SK-N-MC (cell line): ENCODE results near the gene TACC3.

Source experiments
- DNase-seq: peaks from one replicate; pipeline ENCODE4 v3.0.0-alpha.2; 2011; ENCODE audit warnings: low read depth, low spot score
- H3K27ac ChIP-seq: fragments of 200-600 bp; sonication (generic); 2 replicates; pipeline ENCODE4 v1.5.1; 2016; ENCODE audit warnings: mixed run types
- H3K36me3 ChIP-seq: fragments of 200-600 bp; sonication (generic); 2 replicates; pipeline ENCODE4 v1.6.1; 2017; ENCODE audit warnings: antibody characterized with exemption, low read length, mixed read lengths; ENCODE audit not compliant: insufficient read depth
- H3K4me3 ChIP-seq: fragments of 200-600 bp; sonication (generic); 2 replicates; pipeline ENCODE4 v1.5.1; 2016
- H3K9ac ChIP-seq: fragments of 200-600 bp; sonication (generic); 2 replicates; pipeline ENCODE4 v1.8.0; 2017; ENCODE audit warnings: mixed run types, mixed read lengths; ENCODE audit not compliant: insufficient read length
- H3K9me3 ChIP-seq: fragments of 200-600 bp; sonication (generic); 2 replicates; pipeline ENCODE4 v1.6.1; 2017; ENCODE audit warnings: low read depth, mild to moderate bottlenecking, antibody characterized with exemption, low read length, moderate library complexity, mixed read lengths
- EZH2 ChIP-seq: fragments of 200-600 bp; sonication (generic); IDR thresholded peaks from one replicate; pipeline ENCODE4 v1.6.1; 2017; ENCODE audit warnings: antibody characterized with exemption
- FOXP2 ChIP-seq: optimal IDR thresholded peaks from 2 replicates; pipeline ENCODE3; 2011; ENCODE audit warnings: mild to moderate bottlenecking, moderate library complexity; ENCODE audit not compliant: insufficient read depth; ENCODE audit errors: extremely low read length, control extremely low read depth
- POLR2AphosphoS5 ChIP-seq: IDR thresholded peaks from 2 replicates; pipeline ENCODE4 v1.6.1; 2012; ENCODE audit warnings: mild to moderate bottlenecking, low read depth, low read length, borderline replicate concordance

TACC3 gene

DNA sequence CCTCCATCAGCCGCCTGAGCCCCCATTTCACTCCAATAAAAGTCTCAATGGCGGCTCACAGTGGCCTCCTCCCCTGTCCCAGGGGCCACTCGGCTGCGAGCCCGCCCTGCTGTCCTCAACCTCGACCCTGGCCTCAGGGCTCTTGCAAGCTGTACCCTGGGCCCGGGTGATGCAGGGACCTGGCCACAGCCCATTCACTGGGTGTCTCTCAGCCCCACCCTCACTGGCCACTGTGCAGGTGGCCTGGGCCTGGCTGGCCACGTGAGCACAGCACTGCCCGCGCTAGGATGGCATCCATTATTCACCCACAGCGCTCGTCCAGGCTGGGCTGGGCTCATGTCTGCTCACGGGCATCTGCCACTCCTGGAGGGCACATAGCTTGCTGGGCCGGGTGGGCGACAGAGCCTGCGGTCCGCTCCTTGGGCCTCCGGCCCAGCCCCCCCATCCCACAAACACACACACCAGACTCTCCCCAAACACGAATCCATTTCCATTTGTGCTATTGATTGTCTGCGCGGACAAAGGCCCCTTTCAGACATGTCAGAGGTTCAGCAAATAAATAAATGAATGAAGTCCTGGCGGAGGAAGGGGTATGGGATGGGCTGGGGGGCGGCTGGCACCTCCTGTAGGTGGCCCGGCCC is 55.3 kb downstream of the TACC3 start:
- Histone ChIP-seq H3K27ac (no peak overlapping the region), H3K9me3 (no peaks in the 10 kb centered on the region), H3K9ac (no peak overlapping the region), H3K4me3 (no peak overlapping the region), H3K36me3 (no peaks in the 10 kb centered on the region)
- no peak for DNase-seq
- TF ChIP-seq FOXP2 (no peak), POLR2AphosphoS5 (no peak), EZH2 (no peak)

DNA sequence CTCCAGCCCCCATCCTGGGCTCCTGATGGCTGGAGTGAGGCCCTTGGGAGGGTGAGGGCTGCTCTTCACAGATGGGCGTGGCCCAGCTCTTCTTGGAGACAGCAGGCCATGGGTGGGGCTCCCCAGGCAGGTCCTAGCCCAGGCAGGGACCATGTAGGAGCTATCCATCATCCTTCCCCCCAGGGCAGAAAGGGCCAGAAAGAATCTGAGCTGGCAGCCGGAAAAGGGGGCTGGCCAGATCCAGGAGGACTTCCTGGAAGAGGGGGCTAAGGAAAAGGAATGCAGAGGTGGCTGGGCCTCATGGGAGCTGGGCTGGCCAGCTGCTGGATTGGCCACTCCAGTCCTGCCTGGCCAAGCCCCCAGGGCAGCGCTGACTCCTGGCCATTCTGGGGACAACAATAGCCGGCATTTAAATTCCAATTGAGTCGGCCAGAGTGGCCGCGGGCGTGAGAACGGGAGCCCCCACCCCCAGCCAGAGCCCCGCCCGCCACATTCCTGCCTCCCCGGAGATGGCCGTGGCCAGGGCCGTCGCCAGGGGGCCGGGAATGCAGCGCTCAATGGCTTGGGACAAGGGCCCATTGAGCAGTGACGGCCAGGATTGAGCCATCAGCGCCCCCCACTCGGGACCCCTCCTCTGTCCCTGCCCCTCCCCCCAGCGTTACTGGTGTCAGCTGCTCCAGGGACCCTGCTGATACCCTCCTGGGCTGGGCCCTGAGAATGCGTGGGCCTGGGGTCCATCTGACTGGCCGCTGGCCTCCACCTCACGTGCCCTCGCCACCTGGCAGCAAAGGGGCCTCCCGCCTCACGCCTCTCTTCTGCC is 56.7 kb downstream of the TACC3 start:
- TF ChIP-seq POLR2AphosphoS5 (no peak), EZH2 (no peak), FOXP2 (no peak)
- H3K9ac ChIP-seq, result no peak overlapping the region
- no peak overlapping the region for H3K4me3 ChIP-seq
- no peak overlapping the region for H3K27ac ChIP-seq
- no peak for DNase-seq
- no peaks in the 10 kb centered on the region for H3K9me3 ChIP-seq
- no peaks in the 10 kb centered on the region for H3K36me3 ChIP-seq

DNA sequence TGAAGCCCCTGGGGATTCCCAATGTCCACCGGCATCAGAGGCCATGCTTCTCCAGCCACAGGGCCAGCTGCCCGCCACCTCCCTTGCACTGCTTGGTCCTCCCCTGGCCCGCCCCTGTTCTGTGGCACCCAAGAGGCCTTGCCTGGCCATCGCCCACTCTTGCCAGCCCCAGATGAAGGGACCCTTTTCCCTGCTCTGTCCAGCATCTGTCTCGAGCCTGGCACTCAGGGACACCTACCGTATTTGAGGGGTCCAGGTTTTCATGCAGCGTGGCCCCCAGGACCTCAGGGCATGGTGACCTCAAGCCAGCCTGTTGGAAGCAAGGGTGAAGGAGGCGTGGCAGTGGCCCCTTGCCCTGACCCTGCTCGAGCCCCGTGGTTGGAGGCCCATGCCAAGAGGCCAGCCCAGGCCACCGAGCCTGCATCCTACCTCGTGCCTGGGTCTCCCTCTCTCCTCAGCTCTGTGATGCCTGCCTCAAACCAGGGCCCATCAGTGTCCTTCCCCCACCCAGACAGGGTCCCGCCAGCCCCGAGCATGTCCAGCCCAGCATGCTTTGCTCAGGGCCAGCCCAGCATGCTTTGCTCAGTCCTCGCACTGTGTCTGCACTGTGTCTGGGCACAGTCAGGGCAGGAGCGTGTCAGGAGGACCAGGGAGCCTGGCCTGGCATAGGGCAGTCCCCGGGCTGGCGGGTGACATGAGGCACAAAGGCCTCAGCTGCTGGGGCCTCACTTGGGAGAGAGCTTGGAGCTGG is 57.5 kb downstream of the TACC3 start:
- Histone ChIP-seq H3K9ac (no peak overlapping the region), H3K27ac (no peak overlapping the region), H3K4me3 (no peak overlapping the region), H3K36me3 (no peaks in the 10 kb centered on the region), H3K9me3 (no peaks in the 10 kb centered on the region)
- TF ChIP-seq POLR2AphosphoS5, result no peak
- no peak for TF ChIP-seq FOXP2
- no peak for TF ChIP-seq EZH2
- DNase-seq, result no peak

DNA sequence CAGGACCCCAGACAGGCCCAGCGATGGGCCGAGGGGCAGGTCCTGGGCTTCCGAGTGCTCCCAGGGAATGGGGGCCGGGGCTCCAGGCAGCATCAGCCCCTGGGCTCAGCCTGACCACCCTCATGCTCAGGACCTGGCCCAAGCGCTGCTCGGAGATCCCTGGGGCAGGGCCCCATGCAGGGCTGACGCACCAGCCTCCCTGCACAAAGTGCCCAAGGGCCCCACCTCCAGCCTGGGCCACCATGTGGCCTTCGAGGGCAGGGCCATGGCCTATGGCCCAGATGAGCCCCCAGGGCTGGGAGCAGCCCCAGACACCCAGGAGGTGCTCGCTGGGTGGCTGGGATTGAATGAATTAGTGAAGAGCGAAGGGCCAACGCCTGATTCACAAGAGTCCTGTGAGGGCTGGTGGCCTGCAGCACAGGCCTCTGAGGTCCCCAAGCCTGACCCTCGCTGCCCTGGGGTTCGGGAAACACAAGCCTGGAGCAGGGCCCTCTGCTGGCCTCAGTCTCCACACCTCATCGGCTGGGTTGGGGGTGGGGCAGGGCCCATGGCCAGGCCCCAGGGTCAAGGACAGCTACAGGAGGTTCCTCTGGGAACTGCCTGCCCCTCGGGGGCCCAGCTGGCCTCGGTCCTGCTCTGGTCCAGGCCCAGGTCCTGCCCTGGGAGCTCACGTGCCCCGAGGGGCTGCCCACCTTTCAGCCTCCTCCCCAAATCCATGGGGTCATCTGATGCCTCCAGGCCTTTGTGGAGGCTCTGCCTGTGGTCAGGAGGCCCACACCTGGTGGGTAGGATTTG is 58.5 kb downstream of the TACC3 start:
- Histone ChIP-seq H3K9me3 (no peaks in the 10 kb centered on the region), H3K4me3 (no peak overlapping the region), H3K9ac (no peak overlapping the region), H3K27ac (no peak overlapping the region), H3K36me3 (no peaks in the 10 kb centered on the region)
- no peak for TF ChIP-seq EZH2
- no peak for TF ChIP-seq POLR2AphosphoS5
- no peak for TF ChIP-seq FOXP2
- no peak for DNase-seq

DNA sequence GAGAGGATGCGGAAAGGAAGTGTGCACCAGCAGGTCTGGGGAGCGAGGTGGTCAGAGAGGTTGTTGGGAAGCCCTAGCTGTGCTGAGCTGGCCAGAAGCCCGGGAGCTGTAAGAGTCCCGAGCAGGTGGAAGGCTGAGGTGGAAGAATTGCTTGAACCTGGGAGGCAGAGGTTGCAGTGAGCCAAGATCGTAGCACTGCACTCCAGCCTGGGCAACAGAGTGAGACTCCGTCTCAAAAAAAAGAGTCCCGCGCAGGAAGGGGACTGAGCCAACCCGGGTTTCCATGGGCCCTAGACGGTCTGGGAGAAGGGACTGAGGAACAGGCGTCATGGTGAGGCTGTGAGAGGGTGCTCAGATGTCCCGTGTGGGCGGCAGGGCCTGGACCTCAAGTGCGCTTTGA is 59.1 kb downstream of the TACC3 start:
- H3K36me3 ChIP-seq, result no peaks in the 10 kb centered on the region
- no peak overlapping the region for H3K9ac ChIP-seq
- no peak overlapping the region for H3K4me3 ChIP-seq
- no peak overlapping the region for H3K27ac ChIP-seq
- H3K9me3 ChIP-seq, result no peaks in the 10 kb centered on the region
- no peak for TF ChIP-seq POLR2AphosphoS5
- no peak for TF ChIP-seq EZH2
- TF ChIP-seq FOXP2, result no peak
- no peak for DNase-seq

DNA sequence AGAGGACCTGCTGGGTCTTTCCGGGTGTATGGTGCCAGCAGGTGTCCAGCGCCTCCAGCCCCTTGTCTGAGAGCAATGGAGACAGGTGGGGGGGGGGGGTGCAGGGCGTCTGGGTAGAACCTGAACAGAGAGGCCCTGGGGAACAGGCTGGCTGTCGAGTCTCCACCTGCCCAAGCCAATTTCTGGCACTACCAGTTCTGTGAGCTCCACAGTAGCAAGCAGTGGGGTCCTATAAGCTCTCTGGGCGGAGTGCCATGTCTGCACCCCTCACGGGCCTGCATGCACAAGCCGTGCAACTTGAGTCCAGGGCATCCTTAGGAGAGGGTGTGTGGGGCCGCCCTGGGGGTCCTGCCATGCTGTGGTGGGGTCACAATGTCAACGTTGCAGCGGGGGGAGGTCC is 61.7 kb downstream of the TACC3 start:
- H3K36me3 ChIP-seq, result no peaks in the 10 kb centered on the region
- H3K4me3 ChIP-seq, result no peak overlapping the region
- H3K27ac ChIP-seq, result no peak overlapping the region
- no peak for TF ChIP-seq POLR2AphosphoS5
- TF ChIP-seq FOXP2, result no peak
- no peak for TF ChIP-seq EZH2
- no peaks in the 10 kb centered on the region for H3K9me3 ChIP-seq
- no peak for DNase-seq
- no peak overlapping the region for H3K9ac ChIP-seq

DNA sequence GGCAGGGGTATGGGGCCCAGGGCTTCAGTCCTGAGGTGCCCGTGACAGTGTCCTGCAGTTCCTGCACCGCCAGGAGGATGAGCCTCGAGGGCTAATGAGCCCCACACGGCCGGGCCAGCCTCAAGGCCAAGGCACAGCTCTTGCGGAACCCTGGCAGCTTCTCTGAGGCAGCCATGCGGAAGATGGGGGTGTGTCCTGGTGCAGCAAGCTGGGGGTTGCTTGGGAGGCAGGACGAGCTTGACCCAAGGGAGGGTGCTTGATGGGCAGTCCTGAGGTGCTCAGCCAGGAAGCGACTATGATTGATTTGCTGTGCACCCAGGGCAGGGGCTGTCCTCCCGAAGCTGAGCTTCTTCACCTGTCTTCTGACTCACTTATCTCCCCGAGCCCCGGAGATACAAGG is 62.6 kb downstream of the TACC3 start:
- Histone ChIP-seq H3K4me3 (no peak overlapping the region), H3K27ac (no peak overlapping the region), H3K9ac (no peak overlapping the region), H3K9me3 (no peaks in the 10 kb centered on the region), H3K36me3 (no peaks in the 10 kb centered on the region)
- TF ChIP-seq FOXP2 (no peak), POLR2AphosphoS5 (no peak), EZH2 (no peak)
- no peak for DNase-seq
